Spleen (tissue), 11 donors: ENCODE measurements around the gene DNAJC1. TPM values are rescaled to one million over a fixed set of nuclear protein-coding genes. Genes with fewer than 3 reads are reported as not detected.

Experiments used
- DNase-seq: peaks from one replicate; pipeline ENCODE4 v3.0.0-alpha.2; 2020
- H3K27ac ChIP-seq, 8 donors: fragments of 200-600 bp; sonication (generic) in 7 of 8; 1 replicate in 4 of 8; 2 replicates in 4 of 8; pipeline versions ENCODE4 v1.5.0 to v1.8.0; 2016 to 2021; ENCODE audit warnings: inconsistent platforms in 4 of 8, mild to moderate bottlenecking in 4 of 8, moderate library complexity in 1 of 8
- H3K27me3 ChIP-seq, 7 donors: fragments of 200-600 bp; sonication (generic) in 6 of 7; replicated peaks in 1 of 7; 1 replicate in 4 of 7; 2 replicates in 3 of 7; pipeline versions ENCODE4 v1.5.0 to v1.8.0; 2016 to 2021; ENCODE audit warnings: inconsistent platforms in 3 of 7, mild to moderate bottlenecking in 1 of 7
- H3K36me3 ChIP-seq, 6 donors: fragments of 200-600 bp; sonication (generic) in 5 of 6; 1 replicate in 4 of 6; 2 replicates in 2 of 6; pipeline versions ENCODE4 v1.5.0 to v1.8.0; 2016 to 2021; ENCODE audit warnings: inconsistent platforms in 2 of 6
- H3K4me1 ChIP-seq, 6 donors: fragments of 200-600 bp; sonication (generic) in 5 of 6; 1 replicate in 3 of 6; 2 replicates in 3 of 6; pipeline versions ENCODE4 v1.5.0 to v1.8.0; 2016 to 2021; ENCODE audit warnings: inconsistent platforms in 3 of 6
- H3K4me3 ChIP-seq, 8 donors: fragments of 200-600 bp; sonication (generic) in 7 of 8; 1 replicate in 4 of 8; 2 replicates in 4 of 8; pipeline versions ENCODE4 v1.5.0 to v1.8.0; 2016 to 2021; ENCODE audit warnings: inconsistent platforms in 4 of 8, mild to moderate bottlenecking in 4 of 8, moderate library complexity in 2 of 8
- H3K9me3 ChIP-seq, 8 donors: fragments of 200-600 bp; sonication (generic) in 7 of 8; 1 replicate in 4 of 8; 2 replicates in 4 of 8; pipeline versions ENCODE4 v1.5.0 to v1.8.0; 2016 to 2021; ENCODE audit warnings: inconsistent platforms in 4 of 8
- CTCF ChIP-seq, 11 experiments: fragments of 200-600 bp in 7 of 11; fragments of 450-650 bp in 4 of 11; sonication (generic) in 4 of 11; IDR thresholded peaks in 8 of 11; conservative IDR thresholded peaks in 3 of 11; 1 replicate in 7 of 11; 2 replicates in 4 of 11; pipeline versions ENCODE4 v1.4.0 to v1.8.0; 2016 to 2021; ENCODE audit warnings: antibody characterized with exemption in 11 of 11, inconsistent platforms in 4 of 11, mild to moderate bottlenecking in 1 of 11
- POLR2A ChIP-seq, 3 donors: fragments of 450-650 bp; IDR thresholded peaks; one replicate each; pipeline ENCODE4 v1.5.1; 2017; ENCODE audit warnings: antibody characterized with exemption in 3 of 3, mild to moderate bottlenecking in 1 of 3
- POLR2AphosphoS5 ChIP-seq, 3 donors: sonication (generic); formaldehyde crosslinking; IDR thresholded peaks; one replicate each; pipeline ENCODE4 v1.5.1; 2017; ENCODE audit warnings: antibody characterized with exemption in 3 of 3
- WGBS, 5 donors: extraction: QIAGEN DNeasy Blood & Tissue Kit in 3 of 5; methylation state at CpG; one replicate each; pipeline versions ENCODE4 v1.1.5 to v1.1.7; 2013 to 2018; 5-methylcytosine and 5-hydroxymethylcytosine counted together
- intact Hi-C: fragments of 100-400 bp; cut with DNase I; formaldehyde crosslinking; loops from one replicate; pipeline ENCODE4 v1.15.0; 2023; ENCODE audit warnings: low total_unique reads
- polyA plus RNA-seq, 3 donors: library from polyadenylated mRNA; stranded (reverse); fragments of 200-250 nt; gene quantifications; one replicate each; pipeline ENCODE4 v1.2.1, GENCODE V29; 2013
- total RNA-seq, 7 donors: library from RNA; depleted of rRNA in 3 of 7; stranded (reverse); fragments of >200 nt in 3 of 7; fragmentation: NEBNext Ultra II Directional in 4 of 7; extraction: Animal tissue kit (Norgen Biotek cat#: 25700) in 4 of 7; gene quantifications; one replicate each; pipeline versions ENCODE4 v1.1.0 to v1.2.1, GENCODE V29; 2016 to 2021
- donor health status: healthy with polysubstance abuse.
- donor health status: DM: no; HTN: no; CAD: no; lungs with moderate emphysema.
- donor health status: DM: no; HTN: no; CAD: no.
- donor health status: Bipolar disorder and iron deficiency.
- donor health status: healthy.
- donor health status: DM: no; HTN: no; CAD: no.
- donor health status: DM: yes; HTN: yes; CAD: no.

DNAJC1 gene
- total and polyA plus RNA-seq, 10 donors: 8.1 to 96.4 (median 22.5) TPM

GRCh38 chr10:21744223-21744622 is 259.3 kb downstream of the DNAJC1 start:
- DNase-seq: no peak
- H3K9me3 ChIP-seq: no peaks in the 10 kb centered on the region
- intact Hi-C loops: no loop called here
- no peak overlapping the region for H3K4me3 ChIP-seq
- H3K4me1 ChIP-seq: peaks cover 0 to 11% (median 3%) of the 10 kb centered on the region in 6 donors
- WGBS, 5 donors: 91 to 97% (median 91%) methylated on average over 11 of the region's 11 CpGs
- H3K36me3 ChIP-seq: peaks cover 0 to 62% (median 39%) of the 10 kb centered on the region in 6 donors
- H3K27ac ChIP-seq: no peak overlapping the region
- no peak for TF ChIP-seq CTCF (IDR thresholded peaks at IDR 0.05 in 8 of 11, conservative IDR thresholded peaks at IDR 0.05 in 3 of 11)
- TF ChIP-seq POLR2A (IDR thresholded peaks at IDR 0.05): no peak
- peak in 1 of 3 donors; percentile 65 for TF ChIP-seq POLR2AphosphoS5 (IDR thresholded peaks at IDR 0.05)
- H3K27me3 ChIP-seq: no peaks in the 10 kb centered on the region

GRCh38 chr10:21742740-21743412 is 260.7 kb downstream of the DNAJC1 start:
- no peaks in the 10 kb centered on the region for H3K27me3 ChIP-seq
- no peak overlapping the region for H3K4me3 ChIP-seq
- no peak for TF ChIP-seq POLR2AphosphoS5 (IDR thresholded peaks at IDR 0.05)
- no peak for TF ChIP-seq CTCF (IDR thresholded peaks at IDR 0.05 in 8 of 11, conservative IDR thresholded peaks at IDR 0.05 in 3 of 11)
- TF ChIP-seq POLR2A (IDR thresholded peaks at IDR 0.05): no peak
- H3K9me3 ChIP-seq: no peaks in the 10 kb centered on the region
- peaks cover 0 to 11% (median 3%) of the 10 kb centered on the region in 6 donors for H3K4me1 ChIP-seq
- 95 to 98% (median 97%) methylated on average over 5 of the region's 5 CpGs for WGBS, 5 donors
- DNase-seq: no peak
- peaks cover 0 to 75% (median 43%) of the 10 kb centered on the region in 6 donors for H3K36me3 ChIP-seq
- H3K27ac ChIP-seq: no peak overlapping the region
- intact Hi-C loops: no loop called here

GRCh38 chr10:21740989-21741388 is 262.5 kb downstream of the DNAJC1 start:
- intact Hi-C loops: no loop called here
- H3K9me3 ChIP-seq: no peaks in the 10 kb centered on the region
- 54 to 71% (median 64%) methylated on average over 4 of the region's 4 CpGs for WGBS, 5 donors

More at GRCh38 chr10:21740989-21741388, 262.5 kb downstream of the DNAJC1 start:
- no peaks in the 10 kb centered on the region for H3K27me3 ChIP-seq
- DNase-seq: no peak
- H3K4me1 ChIP-seq: peaks cover 0 to 19% (median 3%) of the 10 kb centered on the region in 6 donors
- peak overlapping the region in 2 of 8 donors; percentile 13 to 21 for H3K27ac ChIP-seq
- TF ChIP-seq CTCF (IDR thresholded peaks at IDR 0.05 in 8 of 11, conservative IDR thresholded peaks at IDR 0.05 in 3 of 11) (no peak), POLR2AphosphoS5 (IDR thresholded peaks at IDR 0.05) (no peak), POLR2A (IDR thresholded peaks at IDR 0.05) (no peak)
- H3K36me3 ChIP-seq: peaks cover 0 to 94% (median 45%) of the 10 kb centered on the region in 6 donors
- no peak overlapping the region for H3K4me3 ChIP-seq
